Dedifferentiated amniotic fluid mesenchymal stem cell (primary cell): ENCODE data around the gene DIAPH1.

Source experiments
- DNase-seq: peaks from one replicate; pipeline ENCODE4 v3.0.0-alpha.2; 2016; ENCODE audit errors: extremely low spot score

The DIAPH1 gene

DNA sequence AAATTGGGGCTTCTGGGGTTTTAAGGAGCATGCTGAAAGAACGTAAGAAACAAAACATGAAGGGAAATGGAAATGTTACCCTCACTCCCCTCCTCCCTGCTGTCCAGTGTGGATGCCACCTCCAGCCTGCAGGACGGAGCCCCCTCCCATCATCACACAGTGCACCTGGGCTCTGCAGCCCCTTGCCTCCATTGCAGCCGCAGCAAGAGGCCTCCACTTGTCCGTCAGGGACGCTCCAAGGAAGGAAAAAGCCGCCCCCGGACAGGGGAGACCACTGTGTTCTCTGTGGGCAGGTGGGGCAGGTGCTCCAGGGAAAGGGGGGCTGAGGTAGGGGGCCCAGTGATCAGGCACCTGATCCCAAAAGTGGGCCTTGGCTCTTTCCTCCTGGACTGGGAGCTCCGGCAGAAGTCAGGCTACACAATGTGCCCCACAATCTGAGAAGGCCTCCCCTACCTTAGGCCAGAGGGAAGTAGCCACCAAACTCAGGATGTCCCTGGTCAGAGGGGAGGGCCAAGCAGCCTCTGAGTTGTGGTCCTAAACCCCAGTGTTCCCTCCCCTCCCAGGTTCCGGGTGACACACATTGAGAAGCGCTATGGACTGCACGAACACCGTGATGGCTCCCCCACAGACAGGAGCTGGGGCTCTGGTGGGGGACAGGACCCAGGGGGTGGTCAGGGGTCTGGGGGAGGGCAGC, 20.7 kb upstream of the DIAPH1 start:
- DNase-seq: no peak

DNA sequence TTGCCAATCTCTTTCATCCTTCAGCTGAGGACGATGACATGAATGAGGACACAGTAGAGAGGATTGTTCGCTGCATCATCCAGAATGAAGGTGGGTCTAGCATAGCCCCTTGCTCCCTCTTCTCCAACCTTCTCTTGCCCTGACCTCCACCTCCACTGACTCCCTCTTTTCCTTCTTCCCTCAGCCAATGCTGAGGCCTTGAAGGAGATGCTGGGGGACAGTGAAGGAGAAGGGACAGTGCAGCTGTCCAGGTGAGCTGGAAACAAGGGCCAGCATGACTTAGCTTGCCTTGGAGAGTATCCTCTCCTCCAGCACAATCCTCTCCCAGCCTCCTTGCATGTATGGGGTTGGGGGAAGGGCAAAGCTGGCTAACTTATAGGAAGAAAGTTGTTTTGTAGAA, 20.0 kb upstream of the DIAPH1 start:
- DNase-seq: no peak

DNA sequence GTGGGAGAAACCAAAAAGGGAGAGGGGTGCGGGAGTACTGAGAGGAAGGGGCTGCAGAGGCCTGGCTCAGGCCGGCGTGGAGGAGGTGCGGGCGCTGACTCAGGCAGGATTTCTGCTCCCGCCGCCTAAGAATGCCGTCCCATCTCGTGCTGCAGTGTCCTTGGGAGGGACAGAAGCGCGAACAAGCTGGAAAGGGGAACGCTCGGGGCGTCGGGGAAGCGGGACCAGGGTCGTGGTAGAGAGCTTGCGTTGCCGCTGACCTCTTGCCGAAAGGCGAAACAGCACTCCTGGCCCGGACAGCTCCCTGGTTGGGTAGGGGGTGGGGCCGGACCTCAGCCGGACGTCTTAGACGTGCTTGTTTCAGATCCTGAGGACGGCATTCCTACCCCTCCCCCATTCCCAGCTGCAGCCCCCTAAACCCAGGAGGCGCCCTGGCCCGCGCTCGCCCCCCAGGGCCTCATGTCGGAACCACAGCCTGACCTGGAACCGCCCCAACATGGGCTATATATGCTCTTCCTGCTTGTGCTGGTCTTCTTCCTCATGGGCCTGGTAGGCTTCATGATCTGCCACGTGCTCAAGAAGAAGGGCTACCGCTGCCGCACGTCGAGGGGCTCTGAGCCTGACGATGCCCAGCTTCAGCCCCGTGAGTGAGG, 19.1 kb upstream of the DIAPH1 start:
- DNase-seq: no peak

DNA sequence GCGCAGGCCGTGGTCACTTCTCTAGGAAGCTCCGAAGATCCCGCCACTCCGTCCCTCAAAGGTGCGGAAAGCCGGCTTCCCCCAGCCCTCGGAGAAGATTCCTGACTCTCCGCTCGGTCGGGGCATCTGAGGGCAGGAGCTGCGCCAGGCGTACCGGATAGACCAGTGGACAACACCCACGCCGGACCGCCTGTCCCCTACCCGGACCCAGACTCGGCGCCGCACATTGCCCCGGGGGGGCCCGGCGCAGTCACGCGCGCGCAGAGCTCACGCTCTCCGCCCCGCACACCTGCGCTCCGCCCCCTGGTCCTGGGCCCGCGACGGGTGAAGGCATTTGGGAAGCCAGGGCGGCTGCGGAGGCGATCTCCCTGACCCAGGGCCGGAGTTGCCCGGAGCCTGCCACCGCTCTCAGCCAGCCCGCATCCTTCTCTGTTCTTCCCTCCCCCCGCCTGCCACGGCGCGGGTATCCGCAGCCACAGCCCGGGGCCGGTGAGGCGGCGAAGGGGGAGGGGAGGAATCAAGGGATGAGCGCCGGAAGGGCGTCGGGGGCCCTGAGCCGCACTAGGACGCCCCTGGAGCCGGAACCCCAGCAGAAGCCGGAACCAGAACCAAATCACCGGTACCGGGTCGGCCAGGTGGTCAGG, 18.4 kb upstream of the DIAPH1 start:
- no peak for DNase-seq

DNA sequence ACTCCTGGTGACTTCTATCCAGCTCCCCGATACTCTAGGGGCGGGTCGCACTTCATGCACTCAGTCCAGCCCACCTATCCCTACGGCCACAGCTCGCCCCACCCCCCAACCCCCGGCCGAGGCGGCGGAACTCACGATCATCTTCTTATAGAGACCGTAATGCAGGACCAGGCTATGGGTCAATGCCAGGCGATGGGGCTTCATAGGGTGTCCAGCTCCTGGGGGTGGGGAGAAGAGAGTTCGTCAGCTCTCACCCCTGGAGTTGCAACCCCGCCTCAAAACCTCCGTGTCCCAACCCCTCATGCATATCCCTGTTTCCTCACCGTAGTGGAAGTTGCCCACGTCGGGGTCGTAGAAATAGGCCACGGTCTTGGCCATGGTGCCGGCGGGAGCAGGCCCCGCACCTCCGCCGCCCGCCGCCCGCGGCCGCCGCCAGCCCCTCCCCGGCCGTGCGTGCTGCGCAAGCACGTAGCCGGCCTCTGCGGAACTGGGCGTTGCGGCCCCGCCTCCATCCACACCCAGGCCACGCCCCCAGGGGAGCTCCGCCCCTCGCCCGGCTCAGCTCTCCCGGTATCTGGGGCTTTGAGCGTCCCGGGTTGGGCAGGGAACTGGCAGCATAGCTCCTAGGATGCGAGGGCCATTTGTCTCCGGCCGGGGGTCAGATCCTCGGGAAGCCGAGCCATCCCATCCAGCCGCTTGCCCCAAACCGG, 17.8 kb upstream of the DIAPH1 start, which contains the start of the genes HDAC3 and RELL2:
TSS of gene HDAC3 (minus strand) at position 437 of the 710 bp plus-strand sequence. CDS start at position 378, 59 bp downstream.
TSS of gene RELL2 (plus strand) at position 585 of the 710 bp plus-strand sequence. CDS start 1,229 bp downstream, outside the sequence.
- peak; percentile 81 for DNase-seq

DNA sequence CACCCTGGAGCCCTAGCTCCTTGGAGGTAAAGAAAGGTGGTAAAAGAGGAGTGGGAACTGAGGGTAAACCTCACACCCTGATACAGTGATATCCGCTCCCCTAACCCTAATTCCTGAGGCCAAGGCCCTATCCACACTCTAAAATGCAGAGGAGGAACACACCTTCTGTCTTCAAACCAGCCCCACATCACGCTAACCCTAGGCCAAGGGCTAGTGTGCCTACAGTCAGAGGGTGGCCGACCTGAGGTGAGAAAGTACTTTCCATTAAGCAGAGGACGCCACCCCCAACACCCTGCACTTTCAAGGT, 17.3 kb upstream of the DIAPH1 start:
- no peak for DNase-seq

DNA sequence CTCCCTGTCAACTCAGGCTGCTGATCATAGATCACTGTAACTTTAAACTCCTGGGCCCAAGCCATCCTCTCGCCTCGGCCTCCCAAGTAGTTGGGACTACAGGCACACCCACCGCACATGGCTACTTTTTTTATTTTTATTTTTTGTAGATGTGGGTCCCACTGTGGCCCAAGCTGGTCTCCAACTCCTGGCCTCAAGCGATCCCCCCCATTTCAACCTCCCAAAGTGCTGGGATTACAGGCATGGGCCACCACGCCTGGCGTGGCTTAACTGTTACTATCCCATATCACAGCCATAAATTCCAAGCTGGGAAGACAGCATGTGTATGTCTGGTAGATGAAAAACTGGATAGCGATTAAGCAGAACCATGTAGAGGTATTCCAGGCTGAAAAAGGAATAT, 16.8 kb upstream of the DIAPH1 start:
- no peak for DNase-seq

DNA sequence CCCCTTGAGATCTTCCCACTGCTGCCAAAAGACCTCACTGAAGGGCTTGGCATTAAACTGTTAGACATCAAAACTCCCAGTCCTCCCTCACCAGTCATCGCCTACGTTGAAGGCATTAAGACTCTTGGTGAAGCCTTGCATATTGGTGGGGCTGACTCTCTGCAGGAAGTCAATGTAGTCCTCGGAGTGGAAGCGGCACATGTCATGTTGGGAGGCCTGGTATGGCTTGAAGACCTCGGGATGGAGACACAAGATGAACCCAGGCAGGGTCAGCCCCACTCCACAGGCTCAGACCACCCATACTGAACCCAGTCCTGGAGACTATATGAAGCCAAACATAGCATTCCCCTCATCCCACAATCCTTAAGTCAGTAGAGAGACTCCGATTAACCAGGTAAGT, 15.9 kb upstream of the DIAPH1 start:
- no peak for DNase-seq

DNA sequence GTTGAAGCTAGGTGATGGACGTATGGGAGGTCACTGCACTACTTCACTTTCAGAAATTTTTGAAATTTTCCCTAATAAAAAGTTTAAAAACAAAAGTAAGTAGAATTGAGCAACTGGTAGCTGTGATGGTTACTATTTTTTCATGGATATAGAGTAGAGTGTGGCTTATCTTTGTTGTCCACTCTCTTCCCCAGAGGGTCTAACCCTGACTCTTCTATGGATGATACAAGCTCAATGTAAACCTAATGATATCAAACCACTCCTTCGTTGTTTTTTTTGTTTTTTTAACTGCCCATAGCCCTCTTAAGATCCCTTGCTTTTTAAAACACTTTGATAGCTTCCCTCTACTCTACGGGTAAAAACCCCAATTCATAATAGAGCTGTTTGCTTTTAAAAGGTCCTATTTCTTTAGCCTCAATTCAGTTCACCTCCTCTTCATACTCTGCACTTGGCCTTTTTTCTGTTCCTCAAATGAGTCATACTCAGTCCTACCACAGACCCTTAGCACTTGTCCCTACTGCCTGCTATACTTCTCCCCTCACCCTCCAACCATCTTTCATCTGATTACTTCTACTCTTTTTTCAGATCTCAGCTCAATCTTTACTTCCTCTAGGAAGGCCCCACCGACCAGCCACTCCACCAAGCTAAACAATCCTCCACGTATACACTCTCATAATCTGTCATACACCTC, 15.2 kb upstream of the DIAPH1 start:
- no peak for DNase-seq

DNA sequence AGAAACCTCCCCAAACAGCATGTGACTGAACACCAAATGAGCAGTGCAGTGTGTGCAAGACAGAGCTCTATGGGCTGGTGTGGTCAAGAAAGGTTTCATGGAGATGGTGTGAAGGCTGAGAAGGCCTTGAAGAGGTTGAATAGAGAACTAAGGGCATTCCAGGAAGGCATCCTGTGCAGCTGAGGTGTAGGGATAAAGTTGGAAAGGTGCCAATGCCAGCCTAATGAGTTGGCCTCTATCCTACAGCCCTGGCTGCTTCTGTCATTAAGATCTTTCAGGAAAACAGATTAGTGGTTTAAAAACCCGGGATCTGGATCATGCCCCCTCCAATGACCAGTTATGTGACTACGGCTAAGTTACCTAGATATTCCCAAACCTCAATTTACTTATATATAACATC, 13.8 kb upstream of the DIAPH1 start:
- DNase-seq: no peak

DNA sequence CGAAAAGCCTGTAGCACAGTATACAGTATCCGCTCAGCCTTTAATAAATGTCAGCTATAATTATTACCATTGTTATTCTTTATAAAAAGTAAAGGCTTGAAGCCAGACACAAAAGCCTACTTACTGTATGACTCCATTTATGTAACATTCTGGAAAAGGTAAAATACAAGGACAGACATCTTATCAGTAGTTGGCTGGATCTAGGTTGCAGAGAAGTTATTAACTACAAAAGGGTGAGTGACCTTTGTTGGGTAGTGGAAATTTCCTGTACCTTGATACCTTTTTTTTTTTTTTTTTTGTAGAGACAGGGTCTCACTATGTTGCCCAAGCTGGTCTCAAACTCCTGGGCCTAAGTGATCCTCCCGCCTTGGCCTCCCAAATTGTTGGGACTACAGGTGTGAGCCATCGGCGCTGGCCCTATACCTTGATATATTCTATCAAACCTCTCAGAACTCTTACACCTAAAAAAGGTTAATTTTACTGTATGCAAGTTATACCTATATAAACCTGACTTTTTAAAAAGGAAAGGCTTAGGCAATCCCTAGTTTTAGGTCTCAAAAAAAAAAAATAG, 11.9 kb upstream of the DIAPH1 start:
- DNase-seq: no peak

DNA sequence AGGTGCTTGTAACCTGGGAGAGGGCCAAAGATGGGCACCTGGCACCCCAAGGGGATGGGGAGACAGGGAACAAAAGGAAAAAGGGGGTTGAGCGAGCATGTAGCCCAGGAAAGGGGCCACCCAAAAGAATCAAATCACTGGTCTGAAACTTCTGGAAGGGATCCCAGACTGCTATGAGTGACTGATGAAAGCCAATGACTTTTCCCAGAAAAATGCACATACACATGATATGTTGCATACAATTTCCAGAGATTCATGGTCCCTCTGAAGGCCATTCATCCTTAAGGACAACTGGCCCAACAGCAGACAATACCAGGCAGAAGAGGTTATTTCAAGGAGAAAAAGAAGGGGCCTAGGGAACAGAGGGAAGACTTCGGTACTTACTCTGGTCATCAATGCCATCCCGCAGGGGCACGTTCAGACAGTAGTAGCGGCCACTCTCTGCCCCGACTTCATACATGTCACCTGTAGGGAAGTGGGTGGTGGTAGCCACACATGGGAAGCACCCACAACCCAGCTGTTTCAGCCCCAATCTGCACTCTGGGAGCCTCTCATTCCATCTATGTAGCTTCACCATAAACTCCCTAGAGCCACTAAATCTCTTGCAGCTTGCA, 9.5 kb upstream of the DIAPH1 start:
- no peak for DNase-seq

DNA sequence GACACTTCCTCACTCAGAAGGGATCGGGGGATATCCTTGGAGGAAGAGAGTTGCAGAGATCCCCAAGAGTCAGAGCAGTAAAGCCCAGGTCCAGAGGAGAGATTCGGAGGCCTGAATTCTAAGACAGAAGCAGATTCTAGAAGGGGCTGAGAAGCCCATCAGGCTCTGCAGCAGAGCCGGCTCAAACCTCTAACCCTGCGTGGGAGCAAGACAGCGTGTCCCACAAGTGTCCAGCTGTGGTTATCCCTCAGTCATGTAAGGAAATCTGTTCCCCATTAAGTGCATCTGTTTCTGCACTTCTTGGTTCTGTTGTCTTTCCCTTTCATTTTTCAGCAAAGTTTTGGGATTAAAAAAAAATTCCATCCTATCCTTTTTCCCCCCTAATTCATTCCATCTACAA, 4.8 kb upstream of the DIAPH1 start:
- DNase-seq: no peak

DNA sequence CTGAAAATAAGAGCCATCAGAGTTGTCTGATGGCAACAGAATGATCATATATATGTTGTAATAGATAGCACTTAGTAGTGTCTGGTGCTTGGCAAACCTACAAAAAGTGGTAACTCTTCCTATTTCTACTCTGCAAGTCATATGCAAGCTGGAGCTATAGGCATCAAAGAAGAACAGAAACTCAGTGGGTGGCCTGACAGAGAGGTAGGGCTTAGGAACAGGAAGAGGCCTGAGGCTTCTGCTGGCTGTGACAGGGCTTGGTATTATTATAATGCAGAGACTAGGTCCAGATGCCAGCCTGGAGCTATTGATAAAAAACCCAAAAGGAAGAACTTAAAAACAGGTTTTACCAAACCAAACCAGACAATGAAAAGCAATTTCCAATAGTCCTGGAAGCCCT, 4.4 kb upstream of the DIAPH1 start:
- no peak for DNase-seq

DNA sequence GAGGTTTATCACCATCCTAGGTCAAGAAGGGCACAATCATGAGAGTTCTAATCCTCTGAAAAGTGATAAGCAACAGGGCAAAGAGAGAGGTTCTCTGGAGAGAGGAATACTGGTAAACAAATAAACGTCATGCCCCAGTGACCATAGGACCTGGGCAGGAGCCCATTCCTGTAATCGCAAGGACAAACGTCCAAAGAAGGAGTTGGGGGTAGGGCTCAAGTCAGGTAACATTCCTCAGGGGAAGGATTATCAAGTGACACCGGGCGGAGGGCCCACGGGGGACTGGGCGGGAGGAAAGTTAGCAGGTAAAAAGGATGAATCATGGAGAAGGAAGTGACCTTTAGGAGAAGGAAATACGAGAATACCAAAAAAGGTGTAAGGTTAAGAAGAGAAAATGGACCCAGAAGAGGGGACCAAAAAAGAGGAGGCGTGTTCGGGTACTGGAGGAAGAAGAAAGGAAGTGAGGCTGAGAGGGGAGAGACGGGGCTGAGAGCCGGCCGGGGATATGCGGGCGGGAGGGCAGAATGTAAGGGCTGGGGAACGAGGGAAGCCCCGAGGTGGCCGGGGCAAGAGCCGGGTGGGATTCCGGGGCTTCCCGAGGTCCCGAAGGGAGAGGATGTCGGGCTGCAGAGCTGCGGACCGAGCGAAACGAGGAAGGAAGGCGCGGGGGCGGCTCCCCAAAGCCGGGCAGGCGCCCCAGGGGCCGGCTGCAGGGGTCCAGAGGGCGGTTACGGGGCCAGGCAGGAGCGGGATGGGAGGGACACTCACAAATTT, 583 bp downstream of the DIAPH1 start:
- DNase-seq: no peak

DNA sequence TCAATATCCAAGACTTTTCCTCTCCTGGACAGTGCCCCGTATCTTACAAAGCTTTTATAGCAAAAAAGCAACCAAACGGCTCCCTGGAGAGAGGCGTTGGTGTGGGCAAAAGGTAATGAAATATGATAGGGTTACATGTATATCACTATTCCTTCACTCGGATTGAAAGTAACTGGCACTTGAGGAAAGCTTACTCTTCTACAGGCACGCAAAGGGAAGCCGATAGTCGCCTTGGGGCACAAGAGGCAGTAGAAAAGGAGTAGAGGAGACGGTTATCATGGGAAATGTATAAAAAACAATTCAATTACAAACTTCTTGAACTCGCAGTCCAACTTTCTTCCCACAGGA, 1.1 kb downstream of the DIAPH1 start:
- DNase-seq: no peak

DNA sequence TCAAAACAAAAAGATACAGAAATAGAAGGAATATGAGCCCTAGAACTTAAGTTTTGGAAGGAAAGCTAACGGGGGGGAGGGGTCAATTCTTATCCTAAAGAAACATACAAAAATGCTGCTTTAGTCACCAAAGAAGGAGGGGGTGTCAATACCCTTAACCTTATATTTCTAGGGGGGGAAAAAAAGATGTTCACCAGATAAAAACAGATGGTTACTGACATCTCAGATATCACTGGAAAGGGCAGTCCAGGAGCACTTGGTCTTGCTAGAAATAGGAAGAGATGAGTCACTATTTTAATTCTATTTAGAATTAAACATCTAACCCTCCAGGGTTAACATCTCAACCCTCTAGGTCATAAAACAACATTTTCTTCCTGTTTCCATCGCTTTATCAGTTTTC, 1.7 kb downstream of the DIAPH1 start:
- no peak for DNase-seq

DNA sequence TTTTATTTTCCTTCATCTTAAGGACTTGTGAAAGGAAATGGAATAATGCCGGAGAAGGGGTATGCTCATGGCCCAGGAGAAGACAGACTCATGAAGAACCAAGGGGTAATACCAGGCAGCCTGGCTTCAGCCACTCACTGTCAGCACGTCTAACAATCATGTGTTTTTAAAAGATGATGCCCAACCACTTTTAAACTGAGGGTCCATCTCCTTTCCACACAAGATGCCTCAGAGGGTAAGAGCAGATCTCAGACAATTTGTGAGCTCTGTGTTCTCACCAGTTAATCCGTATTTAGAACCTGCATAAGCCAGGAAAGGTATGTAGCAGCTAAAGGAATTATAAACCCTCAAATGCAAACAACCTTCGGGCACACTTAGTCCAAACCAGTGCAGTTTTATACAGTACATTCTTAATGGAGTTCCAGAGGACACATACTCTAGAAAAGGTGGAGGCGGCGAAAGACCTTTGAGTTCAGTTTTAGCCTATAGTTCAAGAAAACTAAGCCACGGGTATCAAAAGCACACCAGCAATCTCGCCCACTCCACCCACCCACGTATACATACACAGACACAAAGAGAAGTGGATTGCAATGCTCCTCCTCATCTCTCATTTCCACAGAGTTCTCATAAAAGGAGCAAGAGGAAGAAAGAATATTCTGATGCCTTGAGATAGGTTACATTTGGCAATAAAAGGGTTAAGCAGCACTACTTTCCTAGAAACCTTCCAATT, 2.6 kb downstream of the DIAPH1 start:
- no peak for DNase-seq

DNA sequence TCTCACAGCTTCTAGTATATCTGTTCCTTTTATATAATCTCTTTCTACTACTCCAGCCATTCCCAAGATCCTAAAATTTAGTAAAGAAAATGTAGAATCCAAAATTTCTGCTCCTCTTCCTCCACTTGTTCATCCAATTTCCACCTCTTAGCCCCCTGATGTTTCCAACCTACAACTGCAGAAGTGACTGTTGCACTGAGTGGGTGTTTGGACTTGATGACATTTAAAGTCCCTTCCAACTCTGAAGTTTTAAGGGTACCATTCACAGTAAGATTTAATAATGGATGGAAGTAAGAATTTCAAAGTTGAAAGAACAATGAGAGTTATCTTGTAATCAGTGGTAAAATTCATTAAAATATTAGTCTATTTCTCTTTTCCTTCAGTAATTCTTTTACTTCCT, 5.5 kb downstream of the DIAPH1 start:
- DNase-seq: no peak

DNA sequence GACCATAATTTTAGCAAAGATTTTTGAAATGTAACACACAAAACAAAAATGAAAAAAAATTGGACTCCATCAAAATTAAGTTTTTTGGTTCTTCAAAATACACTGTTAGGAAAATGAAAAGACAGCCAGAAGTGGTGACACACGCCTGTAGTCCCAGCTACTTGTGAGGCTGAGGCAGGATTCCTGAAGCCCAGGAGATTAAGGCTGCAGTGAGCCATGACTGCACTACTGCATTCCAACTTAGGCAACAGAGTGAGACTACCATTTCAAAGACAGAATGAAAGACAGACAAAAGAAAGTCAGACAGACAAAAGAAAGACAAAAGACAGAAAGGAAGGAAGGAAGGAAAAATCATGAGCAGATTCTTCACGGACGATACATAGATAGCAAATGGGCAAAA, 7.5 kb downstream of the DIAPH1 start:
- no peak for DNase-seq
